ENCODE measurements around the gene PARS2. TPM values are rescaled to one million over a fixed set of nuclear protein-coding genes. Genes with fewer than 3 reads are reported as not detected.

PARS2 gene
- total and polyA plus RNA-seq, 12 donors = 1.2 to 16.1 (median 7.5) TPM

GRCh38 chr1:54787604-54788003 lies 23.3 kb upstream of the PARS2 start:
- Histone ChIP-seq H3K4me1 (replicated peaks in 1 of 2) (no peaks in the 10 kb centered on the region), H3K4me3 (no peak overlapping the region), H3K9me3 (replicated peaks in 1 of 3) (peaks cover 0 to 4% (median 0%) of the 10 kb centered on the region in 3 donors), H3K36me3 (replicated peaks in 1 of 2) (no peaks in the 10 kb centered on the region), H3K27me3 (no peaks in the 10 kb centered on the region), H3K27ac (no peak overlapping the region)
- no peak for DNase-seq
- 80 to 91% (median 84%) methylated on average over 5 to 11 of the region's 11 CpGs for WGBS, 4 donors
- TF ChIP-seq CTCF (IDR thresholded peaks at IDR 0.05) (no peak), POLR2A (IDR thresholded peaks at IDR 0.05) (no peak)
- intact Hi-C loops (cut with DNase I) = no loop called here

GRCh38 chr1:54786778-54787177 lies 22.5 kb upstream of the PARS2 start:
- TF ChIP-seq POLR2A (IDR thresholded peaks at IDR 0.05) (no peak), CTCF (IDR thresholded peaks at IDR 0.05) (no peak)
- 87 to 92% (median 90%) methylated on average over 7 to 8 of the region's 8 CpGs for WGBS, 4 donors
- Histone ChIP-seq H3K36me3 (replicated peaks in 1 of 2) (no peaks in the 10 kb centered on the region), H3K4me1 (replicated peaks in 1 of 2) (no peaks in the 10 kb centered on the region), H3K4me3 (no peak overlapping the region), H3K9me3 (replicated peaks in 1 of 3) (peaks cover 0 to under 1% (median 0%) of the 10 kb centered on the region in 3 donors), H3K27ac (no peak overlapping the region), H3K27me3 (no peaks in the 10 kb centered on the region)
- intact Hi-C loops (cut with DNase I) = no loop called here
- no peak for DNase-seq

- peaks cover 9% of the 10 kb centered on the region for H3K27me3 ChIP-seq
- H3K36me3 ChIP-seq (replicated peaks in 1 of 2) = no peaks in the 10 kb centered on the region
- TF ChIP-seq POLR2A (IDR thresholded peaks at IDR 0.05) (no peak), CTCF (IDR thresholded peaks at IDR 0.05) (no peak)
- no peak for DNase-seq
- 66 to 90% (median 73%) methylated on average over 2 of the region's 2 CpGs for WGBS, 4 donors
- no peaks in the 10 kb centered on the region for H3K9me3 ChIP-seq (replicated peaks in 1 of 3)
- intact Hi-C loops (cut with DNase I) = no loop called here
- H3K4me3 ChIP-seq = no peak overlapping the region
- H3K4me1 ChIP-seq (replicated peaks in 1 of 2) = no peaks in the 10 kb centered on the region
- H3K27ac ChIP-seq = no peak overlapping the region
Measured at GRCh38 chr1:54784066-54784465, 19.7 kb upstream of the PARS2 start.

- no peaks in the 10 kb centered on the region for H3K9me3 ChIP-seq (replicated peaks in 1 of 3)
- intact Hi-C loops (cut with DNase I) = no loop called here
- H3K4me3 ChIP-seq = no peak overlapping the region
- TF ChIP-seq CTCF (IDR thresholded peaks at IDR 0.05) (no peak), POLR2A (IDR thresholded peaks at IDR 0.05) (no peak)
- 76 to 80% (median 78%) methylated on average over 2 of the region's 2 CpGs for WGBS, 4 donors
- DNase-seq = no peak
- no peaks in the 10 kb centered on the region for H3K4me1 ChIP-seq (replicated peaks in 1 of 2)
- no peak overlapping the region for H3K27ac ChIP-seq
- H3K27me3 ChIP-seq = peaks cover 9% of the 10 kb centered on the region
- H3K36me3 ChIP-seq (replicated peaks in 1 of 2) = no peaks in the 10 kb centered on the region
Measured at GRCh38 chr1:54782588-54782987, 18.3 kb upstream of the PARS2 start.
